ENCODE measurements around the gene FSTL4. TPM values are rescaled to one million over a fixed set of nuclear protein-coding genes. Genes with fewer than 3 reads are reported as not detected.

The FSTL4 gene
- total and polyA plus RNA-seq, 2 experiments from 2014 or later: 1.4 to 2.8 TPM

DNA sequence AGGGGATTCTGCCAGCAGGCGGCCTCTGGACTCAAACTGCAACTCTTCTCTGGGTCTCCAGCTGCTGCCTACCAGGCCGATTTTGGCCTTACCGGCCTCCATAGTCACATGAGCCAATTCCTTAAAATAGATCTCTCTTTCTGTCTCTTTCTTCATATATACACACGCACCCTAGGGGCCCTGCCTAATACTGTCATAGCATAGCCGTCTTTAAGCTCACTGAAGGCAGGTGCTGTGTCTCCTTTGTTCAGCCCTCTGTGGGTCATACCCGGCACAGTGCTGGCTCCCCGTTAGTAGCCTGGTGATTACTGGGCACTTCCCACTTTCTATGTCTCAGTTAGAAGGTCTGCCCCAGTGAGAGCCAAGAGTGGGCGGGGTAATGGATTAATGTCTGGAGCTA is 419.6 kb downstream of the FSTL4 start:
- H3K79me2 ChIP-seq (replicated peaks; ENCODE audit: insufficient read depth): no peaks in the 10 kb centered on the region
- no peaks in the 10 kb centered on the region for H3K4me1 ChIP-seq (ENCODE audit: insufficient read depth)
- no peaks in the 10 kb centered on the region for H3K36me3 ChIP-seq (ENCODE audit: insufficient read depth)
- 0 out of 2 replicates have a peak overlapping the region, but pooled peaks have one; percentile 23 for H2AFZ ChIP-seq
- no peak overlapping the region for H3K4me3 Mint-ChIP-seq
- H3K4me2 ChIP-seq: no peak overlapping the region
- peaks cover 11% of the 10 kb centered on the region for H3K27me3 Mint-ChIP-seq (ENCODE audit: insufficient read depth, low read depth, poor library complexity)
- TF ChIP-seq, protein P1, sequence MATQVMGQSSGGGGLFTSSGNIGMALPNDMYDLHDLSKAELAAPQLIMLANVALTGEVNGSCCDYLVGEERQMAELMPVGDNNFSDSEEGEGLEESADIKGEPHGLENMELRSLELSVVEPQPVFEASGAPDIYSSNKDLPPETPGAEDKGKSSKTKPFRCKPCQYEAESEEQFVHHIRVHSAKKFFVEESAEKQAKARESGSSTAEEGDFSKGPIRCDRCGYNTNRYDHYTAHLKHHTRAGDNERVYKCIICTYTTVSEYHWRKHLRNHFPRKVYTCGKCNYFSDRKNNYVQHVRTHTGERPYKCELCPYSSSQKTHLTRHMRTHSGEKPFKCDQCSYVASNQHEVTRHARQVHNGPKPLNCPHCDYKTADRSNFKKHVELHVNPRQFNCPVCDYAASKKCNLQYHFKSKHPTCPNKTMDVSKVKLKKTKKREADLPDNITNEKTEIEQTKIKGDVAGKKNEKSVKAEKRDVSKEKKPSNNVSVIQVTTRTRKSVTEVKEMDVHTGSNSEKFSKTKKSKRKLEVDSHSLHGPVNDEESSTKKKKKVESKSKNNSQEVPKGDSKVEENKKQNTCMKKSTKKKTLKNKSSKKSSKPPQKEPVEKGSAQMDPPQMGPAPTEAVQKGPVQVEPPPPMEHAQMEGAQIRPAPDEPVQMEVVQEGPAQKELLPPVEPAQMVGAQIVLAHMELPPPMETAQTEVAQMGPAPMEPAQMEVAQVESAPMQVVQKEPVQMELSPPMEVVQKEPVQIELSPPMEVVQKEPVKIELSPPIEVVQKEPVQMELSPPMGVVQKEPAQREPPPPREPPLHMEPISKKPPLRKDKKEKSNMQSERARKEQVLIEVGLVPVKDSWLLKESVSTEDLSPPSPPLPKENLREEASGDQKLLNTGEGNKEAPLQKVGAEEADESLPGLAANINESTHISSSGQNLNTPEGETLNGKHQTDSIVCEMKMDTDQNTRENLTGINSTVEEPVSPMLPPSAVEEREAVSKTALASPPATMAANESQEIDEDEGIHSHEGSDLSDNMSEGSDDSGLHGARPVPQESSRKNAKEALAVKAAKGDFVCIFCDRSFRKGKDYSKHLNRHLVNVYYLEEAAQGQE (IDR thresholded peaks at IDR 0.05; ENCODE audit: unreplicated experiment): no peak
- TF ChIP-seq, protein P2, sequence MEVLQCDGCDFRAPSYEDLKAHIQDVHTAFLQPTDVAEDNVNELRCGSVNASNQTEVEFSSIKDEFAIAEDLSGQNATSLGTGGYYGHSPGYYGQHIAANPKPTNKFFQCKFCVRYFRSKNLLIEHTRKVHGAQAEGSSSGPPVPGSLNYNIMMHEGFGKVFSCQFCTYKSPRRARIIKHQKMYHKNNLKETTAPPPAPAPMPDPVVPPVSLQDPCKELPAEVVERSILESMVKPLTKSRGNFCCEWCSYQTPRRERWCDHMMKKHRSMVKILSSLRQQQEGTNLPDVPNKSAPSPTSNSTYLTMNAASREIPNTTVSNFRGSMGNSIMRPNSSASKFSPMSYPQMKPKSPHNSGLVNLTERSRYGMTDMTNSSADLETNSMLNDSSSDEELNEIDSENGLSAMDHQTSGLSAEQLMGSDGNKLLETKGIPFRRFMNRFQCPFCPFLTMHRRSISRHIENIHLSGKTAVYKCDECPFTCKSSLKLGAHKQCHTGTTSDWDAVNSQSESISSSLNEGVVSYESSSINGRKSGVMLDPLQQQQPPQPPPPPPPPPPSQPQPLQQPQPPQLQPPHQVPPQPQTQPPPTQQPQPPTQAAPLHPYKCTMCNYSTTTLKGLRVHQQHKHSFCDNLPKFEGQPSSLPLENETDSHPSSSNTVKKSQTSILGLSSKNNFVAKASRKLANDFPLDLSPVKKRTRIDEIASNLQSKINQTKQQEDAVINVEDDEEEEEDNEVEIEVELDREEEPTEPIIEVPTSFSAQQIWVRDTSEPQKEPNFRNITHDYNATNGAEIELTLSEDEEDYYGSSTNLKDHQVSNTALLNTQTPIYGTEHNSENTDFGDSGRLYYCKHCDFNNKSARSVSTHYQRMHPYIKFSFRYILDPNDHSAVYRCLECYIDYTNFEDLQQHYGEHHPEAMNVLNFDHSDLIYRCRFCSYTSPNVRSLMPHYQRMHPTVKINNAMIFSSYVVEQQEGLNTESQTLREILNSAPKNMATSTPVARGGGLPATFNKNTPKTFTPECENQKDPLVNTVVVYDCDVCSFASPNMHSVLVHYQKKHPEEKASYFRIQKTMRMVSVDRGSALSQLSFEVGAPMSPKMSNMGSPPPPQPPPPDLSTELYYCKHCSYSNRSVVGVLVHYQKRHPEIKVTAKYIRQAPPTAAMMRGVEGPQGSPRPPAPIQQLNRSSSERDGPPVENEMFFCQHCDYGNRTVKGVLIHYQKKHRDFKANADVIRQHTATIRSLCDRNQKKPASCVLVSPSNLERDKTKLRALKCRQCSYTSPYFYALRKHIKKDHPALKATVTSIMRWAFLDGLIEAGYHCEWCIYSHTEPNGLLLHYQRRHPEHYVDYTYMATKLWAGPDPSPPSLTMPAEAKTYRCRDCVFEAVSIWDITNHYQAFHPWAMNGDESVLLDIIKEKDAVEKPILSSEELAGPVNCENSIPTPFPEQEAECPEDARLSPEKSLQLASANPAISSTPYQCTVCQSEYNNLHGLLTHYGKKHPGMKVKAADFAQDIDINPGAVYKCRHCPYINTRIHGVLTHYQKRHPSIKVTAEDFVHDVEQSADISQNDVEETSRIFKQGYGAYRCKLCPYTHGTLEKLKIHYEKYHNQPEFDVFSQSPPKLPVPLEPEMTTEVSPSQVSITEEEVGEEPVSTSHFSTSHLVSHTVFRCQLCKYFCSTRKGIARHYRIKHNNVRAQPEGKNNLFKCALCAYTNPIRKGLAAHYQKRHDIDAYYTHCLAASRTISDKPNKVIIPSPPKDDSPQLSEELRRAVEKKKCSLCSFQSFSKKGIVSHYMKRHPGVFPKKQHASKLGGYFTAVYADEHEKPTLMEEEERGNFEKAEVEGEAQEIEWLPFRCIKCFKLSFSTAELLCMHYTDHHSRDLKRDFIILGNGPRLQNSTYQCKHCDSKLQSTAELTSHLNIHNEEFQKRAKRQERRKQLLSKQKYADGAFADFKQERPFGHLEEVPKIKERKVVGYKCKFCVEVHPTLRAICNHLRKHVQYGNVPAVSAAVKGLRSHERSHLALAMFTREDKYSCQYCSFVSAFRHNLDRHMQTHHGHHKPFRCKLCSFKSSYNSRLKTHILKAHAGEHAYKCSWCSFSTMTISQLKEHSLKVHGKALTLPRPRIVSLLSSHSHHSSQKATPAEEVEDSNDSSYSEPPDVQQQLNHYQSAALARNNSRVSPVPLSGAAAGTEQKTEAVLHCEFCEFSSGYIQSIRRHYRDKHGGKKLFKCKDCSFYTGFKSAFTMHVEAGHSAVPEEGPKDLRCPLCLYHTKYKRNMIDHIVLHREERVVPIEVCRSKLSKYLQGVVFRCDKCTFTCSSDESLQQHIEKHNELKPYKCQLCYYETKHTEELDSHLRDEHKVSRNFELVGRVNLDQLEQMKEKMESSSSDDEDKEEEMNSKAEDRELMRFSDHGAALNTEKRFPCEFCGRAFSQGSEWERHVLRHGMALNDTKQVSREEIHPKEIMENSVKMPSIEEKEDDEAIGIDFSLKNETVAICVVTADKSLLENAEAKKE (CRISPR knock-in tag; IDR thresholded peaks at IDR 0.05): no peak
- no peak for TF ChIP-seq EZH2 (IDR thresholded peaks at IDR 0.05; ENCODE audit: low read depth, unreplicated experiment)
- TF ChIP-seq POLR2AphosphoS5 (IDR thresholded peaks at IDR 0.05; ENCODE audit: low read depth): no peak
- TF ChIP-seq ZNF331 (CRISPR knock-in tag; IDR thresholded peaks at IDR 0.05; ENCODE audit: low read depth): no peak
- TF ChIP-seq, protein P3, sequence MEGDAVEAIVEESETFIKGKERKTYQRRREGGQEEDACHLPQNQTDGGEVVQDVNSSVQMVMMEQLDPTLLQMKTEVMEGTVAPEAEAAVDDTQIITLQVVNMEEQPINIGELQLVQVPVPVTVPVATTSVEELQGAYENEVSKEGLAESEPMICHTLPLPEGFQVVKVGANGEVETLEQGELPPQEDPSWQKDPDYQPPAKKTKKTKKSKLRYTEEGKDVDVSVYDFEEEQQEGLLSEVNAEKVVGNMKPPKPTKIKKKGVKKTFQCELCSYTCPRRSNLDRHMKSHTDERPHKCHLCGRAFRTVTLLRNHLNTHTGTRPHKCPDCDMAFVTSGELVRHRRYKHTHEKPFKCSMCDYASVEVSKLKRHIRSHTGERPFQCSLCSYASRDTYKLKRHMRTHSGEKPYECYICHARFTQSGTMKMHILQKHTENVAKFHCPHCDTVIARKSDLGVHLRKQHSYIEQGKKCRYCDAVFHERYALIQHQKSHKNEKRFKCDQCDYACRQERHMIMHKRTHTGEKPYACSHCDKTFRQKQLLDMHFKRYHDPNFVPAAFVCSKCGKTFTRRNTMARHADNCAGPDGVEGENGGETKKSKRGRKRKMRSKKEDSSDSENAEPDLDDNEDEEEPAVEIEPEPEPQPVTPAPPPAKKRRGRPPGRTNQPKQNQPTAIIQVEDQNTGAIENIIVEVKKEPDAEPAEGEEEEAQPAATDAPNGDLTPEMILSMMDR (conservative IDR thresholded peaks at IDR 0.05; ENCODE audit: low read depth in 2 of 2): no peak
- no peak for TF ChIP-seq NANOG (IDR thresholded peaks at IDR 0.05; ENCODE audit: borderline replicate concordance)
- no peak for TF ChIP-seq CREB1 (CRISPR knock-in tag; IDR thresholded peaks at IDR 0.05; ENCODE audit: low read depth)
- no peak for TF ChIP-seq JUNB (IDR thresholded peaks at IDR 0.05; ENCODE audit: unreplicated experiment)
- TF ChIP-seq EZH2phosphoT487 (IDR thresholded peaks at IDR 0.05; ENCODE audit: unreplicated experiment): no peak
- TF ChIP-seq ZNF114 (CRISPR knock-in tag; IDR thresholded peaks at IDR 0.05): no peak
- TF ChIP-seq STAT1 (IDR thresholded peaks at IDR 0.05; ENCODE audit: unreplicated experiment): no peak
- TF ChIP-seq, protein P4, sequence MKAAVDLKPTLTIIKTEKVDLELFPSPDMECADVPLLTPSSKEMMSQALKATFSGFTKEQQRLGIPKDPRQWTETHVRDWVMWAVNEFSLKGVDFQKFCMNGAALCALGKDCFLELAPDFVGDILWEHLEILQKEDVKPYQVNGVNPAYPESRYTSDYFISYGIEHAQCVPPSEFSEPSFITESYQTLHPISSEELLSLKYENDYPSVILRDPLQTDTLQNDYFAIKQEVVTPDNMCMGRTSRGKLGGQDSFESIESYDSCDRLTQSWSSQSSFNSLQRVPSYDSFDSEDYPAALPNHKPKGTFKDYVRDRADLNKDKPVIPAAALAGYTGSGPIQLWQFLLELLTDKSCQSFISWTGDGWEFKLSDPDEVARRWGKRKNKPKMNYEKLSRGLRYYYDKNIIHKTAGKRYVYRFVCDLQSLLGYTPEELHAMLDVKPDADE (IDR thresholded peaks at IDR 0.05): no peak
- H3F3A ChIP-seq (replicated peaks; ENCODE audit: low read depth): no peaks in the 10 kb centered on the region
- no peak overlapping the region for H3K4me3 ChIP-seq
- ATAC-seq (no peak; the same call in 2 of the 3 replicates), DNase-seq (ENCODE audit: low spot score) (no peak)
- H3K27ac Mint-ChIP-seq: no peak overlapping the region
- no peaks in the 10 kb centered on the region for H3K9me2 ChIP-seq (ENCODE audit: insufficient read depth)
- H3K27me3 ChIP-seq (ENCODE audit: insufficient read depth): no peaks in the 10 kb centered on the region
- peaks cover 15% of the 10 kb centered on the region for H3K4me1 Mint-ChIP-seq
- H4K20me1 ChIP-seq (replicated peaks; ENCODE audit: insufficient read depth): no peaks in the 10 kb centered on the region
- H3K27ac ChIP-seq (ENCODE audit: low read depth): no peak overlapping the region
- H3K9me3 Mint-ChIP-seq: no peaks in the 10 kb centered on the region
- no peaks in the 10 kb centered on the region for H3K36me3 Mint-ChIP-seq (ENCODE audit: low read depth)
